Hematopoietic multipotent progenitor cell treated with erythropoietin and hydrocortisone succinate and interleukin-3 and kit ligand, for 6 days (in vitro differentiated cells): Measurements from ENCODE around the gene MMGT1.
"Not testable (repeated sequence)": the region's sequence is repeated elsewhere in the genome, so short reads cannot be mapped to it uniquely, and the experiment has no call there.

Source experiments
- DNase-seq: peaks from one replicate; pipeline ENCODE4 v3.0.0-alpha.2; 2015

MMGT1 gene

DNA sequence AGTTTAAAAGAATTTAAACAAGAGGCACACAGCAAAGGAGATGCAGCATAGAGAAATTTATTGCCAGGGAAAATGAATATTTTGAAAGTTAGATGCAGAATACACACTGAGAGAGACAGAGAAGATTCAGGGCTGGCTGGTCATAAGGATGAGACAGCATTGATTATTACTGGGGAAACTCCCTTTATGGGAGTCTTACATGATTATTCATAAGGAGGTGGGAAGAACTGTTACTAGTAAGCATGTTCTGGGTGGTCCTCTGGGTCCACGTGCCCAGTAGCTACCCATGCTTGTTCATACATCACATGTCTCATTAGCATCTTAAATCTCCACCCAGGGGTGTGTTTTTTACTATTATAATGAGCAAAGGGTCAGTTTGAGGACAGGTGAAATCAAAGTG, 53.3 kb downstream of the MMGT1 start:
- not testable (repeated sequence) for DNase-seq

DNA sequence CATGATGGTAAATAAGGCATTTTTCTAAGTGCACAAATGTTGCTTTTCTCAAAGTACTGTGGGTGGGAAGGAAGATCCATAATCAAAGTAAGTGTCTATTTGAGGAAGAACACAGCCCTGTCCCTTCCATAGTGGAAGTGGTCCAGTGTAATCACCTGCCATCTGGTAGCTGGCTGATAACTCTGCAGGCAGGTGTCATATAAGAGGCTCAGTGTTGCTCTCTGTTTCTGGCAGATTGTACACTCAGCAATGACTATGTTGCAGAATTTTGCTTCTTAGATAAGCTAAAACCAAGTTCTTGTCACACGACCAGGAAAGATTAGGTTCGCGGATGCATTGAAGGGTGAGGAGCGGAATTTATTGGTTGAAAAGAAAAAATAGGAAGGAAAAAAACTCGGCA, 59.4 kb downstream of the MMGT1 start:
- DNase-seq = no peak
